GM20431 (cell line): Measurements from ENCODE around the gene ITIH6.
"Not testable (repeated sequence)": the region's sequence is repeated elsewhere in the genome, so short reads cannot be mapped to it uniquely, and the experiment has no call there.

ENCODE experiments used
- in situ Hi-C: fragments of 300-500 bp; cut with MseI, MboI; formaldehyde crosslinking; loops from one replicate; pipeline ENCODE4 v1.15.0; 2020; ENCODE audit warnings: low sequenced_read_pairs; ENCODE audit not compliant: unreplicated experiment

The ITIH6 gene

GRCh38 chrX:54738567-54738966 is 59.5 kb downstream of the ITIH6 start:
- in situ Hi-C loops: not testable (repeated sequence)

DNA sequence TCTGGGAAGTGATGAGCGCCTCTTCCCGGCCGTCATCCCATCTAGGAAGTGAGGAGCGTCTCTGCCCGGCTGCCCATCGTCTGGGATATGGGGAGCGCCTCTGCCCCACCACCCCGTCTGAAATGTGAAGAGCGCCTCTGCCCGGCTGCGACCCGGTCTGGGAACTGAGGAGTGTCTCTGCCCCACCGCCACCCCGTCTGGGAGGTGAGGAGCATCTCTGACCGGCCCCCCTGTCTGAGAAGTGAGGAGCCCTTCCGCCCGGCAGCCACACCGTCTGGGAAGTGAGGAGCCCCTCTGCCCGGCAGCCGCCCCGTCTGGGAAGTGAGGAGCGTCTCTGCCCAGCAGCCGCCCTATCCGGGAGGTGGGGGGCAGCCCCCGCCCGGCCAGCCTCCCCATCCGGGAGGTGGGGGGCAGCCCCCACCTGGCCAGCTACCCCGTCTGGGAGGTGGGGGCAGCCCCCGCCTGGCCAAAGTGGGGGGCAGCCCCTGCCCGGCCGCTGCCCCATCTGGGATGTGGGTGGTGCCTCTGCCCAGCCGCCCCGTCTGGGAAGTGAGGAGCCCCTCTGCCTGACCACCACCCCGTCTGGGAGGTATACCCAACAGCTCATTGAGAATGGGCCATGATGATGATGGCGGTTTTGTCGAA is 61.6 kb downstream of the ITIH6 start:
- in situ Hi-C loops: not testable (repeated sequence)

- in situ Hi-C loops: no loop called here
These were observed 76.6 kb downstream of the ITIH6 start for GRCh38 chrX:54721424-54721823.

DNA sequence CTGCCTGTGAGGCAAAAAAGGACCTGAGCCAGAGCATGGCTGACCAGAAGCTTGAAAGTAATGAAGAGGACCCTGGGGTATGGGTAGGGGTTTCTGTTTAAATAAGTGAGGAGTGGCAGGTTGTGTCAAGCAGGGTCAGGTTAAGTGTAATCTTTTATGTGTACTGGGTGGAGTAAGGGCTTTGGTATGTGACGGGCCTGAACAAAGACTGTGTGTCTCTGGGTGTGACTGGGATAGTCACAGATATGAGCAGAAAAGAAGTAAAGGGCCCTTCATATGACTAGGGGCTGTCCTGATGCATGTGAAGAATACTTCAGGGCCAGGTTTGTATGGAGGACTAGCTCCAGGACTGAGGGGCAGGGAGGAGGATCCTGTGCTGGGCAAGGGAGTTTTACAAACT is 82.4 kb downstream of the ITIH6 start:
- in situ Hi-C loops: no loop called here

DNA sequence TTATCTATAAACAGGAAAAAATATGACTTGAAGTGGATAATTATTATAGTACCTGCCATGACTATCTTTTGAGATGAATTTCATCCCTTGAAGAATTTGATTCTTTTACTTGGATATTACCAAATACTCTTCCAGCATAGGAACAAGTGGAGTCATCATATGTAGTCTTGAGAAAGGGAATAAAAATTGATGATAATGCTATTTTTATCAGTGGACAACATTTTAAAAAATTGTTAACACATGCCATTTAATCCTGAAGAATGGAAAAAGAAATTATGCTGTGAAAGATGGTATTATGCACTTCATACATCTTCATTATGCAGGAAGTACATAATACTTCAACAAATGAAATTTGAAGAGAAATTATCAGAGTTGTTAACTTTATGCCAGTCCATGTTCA is 83.6 kb downstream of the ITIH6 start:
- in situ Hi-C loops: no loop called here

GRCh38 chrX:54711735-54712134 is 86.3 kb downstream of the ITIH6 start:
- in situ Hi-C loops: no loop called here

DNA sequence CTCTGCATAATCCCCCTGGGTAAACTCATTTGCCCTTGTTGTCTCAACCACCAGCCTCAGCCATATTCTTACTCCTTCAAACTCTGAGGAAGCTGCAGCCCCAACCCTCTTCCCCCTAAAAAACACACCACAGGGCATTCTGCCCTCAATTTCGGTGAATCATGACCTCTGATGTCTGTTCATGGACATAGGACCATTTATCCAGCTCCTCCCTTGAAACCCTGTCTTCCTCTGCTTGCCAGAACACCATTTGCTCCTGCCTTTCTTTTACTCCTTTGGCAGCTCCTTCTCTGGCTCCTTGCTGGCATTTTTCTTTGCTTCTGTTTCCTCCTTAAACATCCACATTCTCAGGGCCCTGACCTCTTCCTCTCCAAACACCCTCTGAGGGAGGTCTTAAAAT is 87.1 kb downstream of the ITIH6 start:
- in situ Hi-C loops: no loop called here

- in situ Hi-C loops: no loop called here
These were observed 89.7 kb downstream of the ITIH6 start for GRCh38 chrX:54708404-54708803.
